BLaER1 (cell line): Measurements from ENCODE around the gene PGS1.

Source experiments
- H3K27ac ChIP-seq: shearing (Covaris generic); formaldehyde crosslinking; 2 replicates; pipeline ENCODE4 v1.8.1; 2022
- H3K27me3 ChIP-seq: shearing (Covaris generic); formaldehyde crosslinking; 2 replicates; pipeline ENCODE4 v1.8.1; 2022
- H3K36me3 ChIP-seq: shearing (Covaris generic); formaldehyde crosslinking; 2 replicates; pipeline ENCODE4 v1.8.1; 2022
- H3K4me1 ChIP-seq: shearing (Covaris generic); formaldehyde crosslinking; 2 replicates; pipeline ENCODE4 v1.8.1; 2022
- H3K4me2 ChIP-seq: shearing (Covaris generic); formaldehyde crosslinking; 2 replicates; pipeline ENCODE4 v1.8.1; 2022
- H3K4me3 ChIP-seq: shearing (Covaris generic); formaldehyde crosslinking; 2 replicates; pipeline ENCODE4 v1.8.1; 2022
- H3K9ac ChIP-seq: shearing (Covaris generic); formaldehyde crosslinking; 2 replicates; pipeline ENCODE4 v1.8.1; 2022
- H3K9me3 ChIP-seq: shearing (Covaris generic); formaldehyde crosslinking; 2 replicates; pipeline ENCODE4 v1.8.1; 2022
- H4K20me1 ChIP-seq: shearing (Covaris generic); formaldehyde crosslinking; 2 replicates; pipeline ENCODE4 v1.8.1; 2022
- Cebpa-rat ChIP-seq: shearing (Covaris generic); IDR thresholded peaks from 2 replicates; pipeline ENCODE4 v1.8.1; 2022

The PGS1 gene

DNA sequence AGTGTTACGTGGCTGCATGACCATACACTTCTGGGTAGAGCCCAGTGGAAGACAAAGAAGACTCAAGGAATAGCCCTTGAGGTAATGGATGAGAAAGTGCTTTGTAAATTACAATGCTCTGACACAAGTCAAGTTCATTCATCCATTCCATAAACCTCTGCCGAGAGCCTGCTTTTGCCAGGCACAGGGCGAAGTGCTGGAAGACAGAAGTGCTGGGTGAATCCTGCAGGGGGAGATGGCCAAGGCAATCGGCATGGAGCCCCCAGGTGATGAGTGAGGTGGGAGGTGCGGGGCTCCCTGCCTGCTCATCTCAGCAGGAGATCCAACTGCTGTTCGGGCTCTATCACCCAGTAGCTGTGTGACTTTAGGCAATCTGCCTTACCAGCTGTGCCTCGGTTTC, 15.8 kb upstream of the PGS1 start:
- peaks cover 45% of the 10 kb centered on the region for H3K27me3 ChIP-seq
- H3K9me3 ChIP-seq: no peaks in the 10 kb centered on the region
- H3K9ac ChIP-seq: no peak overlapping the region
- H3K4me3 ChIP-seq: no peak overlapping the region
- H3K4me1 ChIP-seq: peaks cover 57% of the 10 kb centered on the region
- TF ChIP-seq Cebpa-rat: no peak
- peaks cover 22% of the 10 kb centered on the region for H4K20me1 ChIP-seq
- H3K27ac ChIP-seq: no peak overlapping the region
- no peak overlapping the region for H3K4me2 ChIP-seq
- no peaks in the 10 kb centered on the region for H3K36me3 ChIP-seq

DNA sequence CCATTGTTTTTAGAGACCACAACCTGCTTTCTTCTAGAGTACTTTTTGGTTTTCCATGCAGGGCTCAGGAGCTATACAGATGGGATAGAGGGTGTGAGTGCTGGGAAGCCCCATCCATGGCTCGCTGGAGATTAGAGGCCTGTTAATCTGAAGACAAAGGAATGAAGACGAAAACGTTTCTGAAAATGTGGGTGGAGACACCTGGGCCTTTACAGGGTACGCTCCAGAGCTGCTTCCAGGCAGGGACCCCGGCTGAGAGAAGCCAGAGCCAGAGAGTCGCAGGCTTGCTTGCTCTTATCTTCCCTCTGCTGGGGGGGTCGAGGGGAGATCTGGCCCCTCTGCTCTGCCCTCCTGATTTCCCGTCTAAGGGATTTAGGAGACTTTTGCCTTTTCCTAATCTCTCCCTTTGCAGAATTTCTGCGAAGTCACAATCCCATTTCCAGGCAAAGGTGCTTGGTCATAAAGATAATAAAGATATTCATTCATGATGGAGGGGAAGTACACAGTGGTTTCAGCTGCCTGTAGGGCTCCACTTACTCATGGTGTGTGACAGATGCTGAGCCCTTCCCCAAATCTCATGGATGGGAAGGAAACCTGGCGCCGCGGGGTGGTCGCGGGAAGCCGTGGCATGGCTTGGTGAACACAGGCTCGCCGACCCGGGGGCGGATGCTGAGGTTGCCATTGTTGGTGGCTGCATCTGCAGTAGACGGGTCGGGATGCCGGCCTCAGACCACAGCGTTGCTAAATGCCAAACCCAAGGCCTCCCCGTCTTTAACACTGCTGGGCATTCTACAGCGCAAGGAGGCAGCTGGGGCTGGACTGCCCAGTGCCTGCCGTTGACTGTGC, 13.8 kb upstream of the PGS1 start:
- Histone ChIP-seq H3K4me1 (peaks cover 53% of the 10 kb centered on the region), H3K27ac (peak overlapping the region; percentile 21; the same call in 1 of the 2 replicates), H4K20me1 (peaks cover 2% of the 10 kb centered on the region), H3K4me2 (peak overlapping the region; percentile 68), H3K36me3 (no peaks in the 10 kb centered on the region), H3K9me3 (no peaks in the 10 kb centered on the region), H3K9ac (no peak overlapping the region), H3K27me3 (peaks cover 26% of the 10 kb centered on the region), H3K4me3 (no peak overlapping the region)
- peak; percentile 44; the same call in 1 of the 2 replicates for TF ChIP-seq Cebpa-rat

DNA sequence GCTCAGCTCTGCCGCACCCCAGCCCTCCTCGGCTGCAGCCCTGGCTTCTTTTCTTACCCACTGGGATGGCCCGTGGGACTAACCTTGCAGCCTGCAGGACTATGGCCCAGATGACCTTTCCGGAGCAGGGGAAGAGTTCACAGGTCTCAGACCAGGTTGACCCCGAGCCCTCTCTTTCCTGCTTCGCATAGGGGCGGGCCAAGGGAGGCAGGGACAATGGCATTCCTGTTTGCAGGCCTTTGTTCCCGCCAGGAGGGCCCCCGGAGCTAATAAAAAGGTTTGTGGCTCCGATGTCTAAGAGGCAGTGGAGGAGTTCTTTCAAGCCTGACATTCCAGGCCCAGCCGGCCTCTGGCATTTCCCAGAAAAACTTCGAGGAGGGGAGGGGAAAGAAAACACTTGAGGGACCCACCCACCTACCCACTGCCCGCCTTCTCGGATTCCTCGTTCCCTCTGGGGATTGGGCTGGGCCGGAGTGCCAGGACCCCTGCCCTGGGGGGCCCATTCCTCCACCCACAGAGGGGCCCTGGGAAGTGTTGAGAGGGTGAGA, 12.8 kb upstream of the PGS1 start:
- Histone ChIP-seq H3K4me2 (peak overlapping the region; percentile 68), H3K27ac (peak overlapping the region; percentile 21; the same call in 1 of the 2 replicates), H4K20me1 (no peaks in the 10 kb centered on the region), H3K4me1 (peaks cover 53% of the 10 kb centered on the region), H3K36me3 (no peaks in the 10 kb centered on the region), H3K9ac (0 out of 2 replicates have a peak overlapping the region, but pooled peaks have one; percentile 33), H3K4me3 (no peak overlapping the region), H3K9me3 (no peaks in the 10 kb centered on the region), H3K27me3 (peaks cover 16% of the 10 kb centered on the region)
- TF ChIP-seq Cebpa-rat: no peak

DNA sequence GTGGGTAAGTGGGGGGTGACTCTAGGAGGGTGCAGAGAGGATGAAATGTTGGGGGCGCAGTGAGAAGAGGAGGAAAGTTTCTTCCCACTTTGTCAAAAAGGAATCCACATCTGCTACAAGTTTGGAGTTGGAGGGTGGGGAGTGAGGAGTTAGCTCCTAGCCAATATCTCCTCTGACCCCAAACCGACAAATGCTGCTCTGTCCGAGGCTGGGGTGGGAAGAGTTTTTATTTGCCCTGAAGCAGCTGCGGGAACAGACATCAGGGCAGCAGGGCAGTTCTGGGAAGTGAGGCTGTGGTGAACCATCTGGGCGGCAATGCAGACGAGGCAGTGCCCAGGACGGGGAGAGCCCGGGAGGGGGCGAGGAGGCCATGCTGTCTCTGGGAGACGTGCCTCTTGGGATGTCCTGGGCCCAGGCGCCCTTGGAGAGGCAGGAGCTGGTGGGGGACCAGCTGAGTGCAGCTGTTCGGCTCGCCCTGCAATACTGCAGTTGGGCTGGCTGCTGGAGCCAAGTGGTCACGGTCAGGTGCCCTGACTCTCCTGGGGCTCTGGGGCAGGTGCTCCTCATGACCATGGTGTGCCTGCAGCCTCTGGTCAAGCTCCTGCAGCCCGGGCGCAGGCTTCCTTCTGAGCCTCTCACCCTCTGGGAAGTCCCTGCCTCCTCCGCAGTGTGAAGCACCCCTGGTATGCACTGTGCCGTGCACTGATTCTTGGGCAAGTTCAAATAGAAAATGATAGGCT, 12.2 kb upstream of the PGS1 start:
- no peak for TF ChIP-seq Cebpa-rat
- Histone ChIP-seq H3K9ac (0 out of 2 replicates have a peak overlapping the region, but pooled peaks have one; percentile 33), H4K20me1 (no peaks in the 10 kb centered on the region), H3K27me3 (peaks cover 12% of the 10 kb centered on the region; the same call in 1 of the 2 replicates), H3K4me1 (peaks cover 50% of the 10 kb centered on the region), H3K4me3 (0 out of 2 replicates have a peak overlapping the region, but pooled peaks have one; percentile 15), H3K9me3 (no peaks in the 10 kb centered on the region), H3K36me3 (no peaks in the 10 kb centered on the region), H3K4me2 (peak overlapping the region; percentile 68), H3K27ac (peak overlapping the region; percentile 21; the same call in 1 of the 2 replicates)

DNA sequence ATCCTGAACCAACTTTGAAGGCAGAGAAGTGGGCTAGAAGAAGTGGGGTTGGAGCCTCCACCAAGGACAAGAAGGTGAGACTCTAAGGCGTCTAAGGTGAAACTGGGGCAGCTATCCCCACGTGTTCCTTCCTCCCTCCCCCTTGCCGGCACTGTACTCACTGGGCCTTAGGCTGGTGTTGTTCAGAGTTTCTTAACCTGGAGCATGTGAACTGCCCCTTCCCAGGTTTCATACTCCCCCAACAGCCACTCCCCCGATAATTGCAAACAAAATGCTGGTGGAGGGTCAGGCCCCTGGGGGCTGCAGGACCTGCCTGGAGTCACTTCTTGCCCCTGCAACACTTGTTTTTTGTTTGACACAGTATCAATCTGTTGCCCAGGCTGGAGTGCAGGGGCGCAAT, 11.3 kb upstream of the PGS1 start:
- peak overlapping the region; percentile 68 for H3K4me2 ChIP-seq
- H3K27me3 ChIP-seq: peaks cover 12% of the 10 kb centered on the region; the same call in 1 of the 2 replicates
- TF ChIP-seq Cebpa-rat: no peak
- no peak overlapping the region for H3K9ac ChIP-seq
- H3K27ac ChIP-seq: peak overlapping the region; percentile 19; the same call in 1 of the 2 replicates
- H3K36me3 ChIP-seq: no peaks in the 10 kb centered on the region
- H3K9me3 ChIP-seq: no peaks in the 10 kb centered on the region
- peaks cover 52% of the 10 kb centered on the region for H3K4me1 ChIP-seq
- no peak overlapping the region for H3K4me3 ChIP-seq
- H4K20me1 ChIP-seq: no peaks in the 10 kb centered on the region

DNA sequence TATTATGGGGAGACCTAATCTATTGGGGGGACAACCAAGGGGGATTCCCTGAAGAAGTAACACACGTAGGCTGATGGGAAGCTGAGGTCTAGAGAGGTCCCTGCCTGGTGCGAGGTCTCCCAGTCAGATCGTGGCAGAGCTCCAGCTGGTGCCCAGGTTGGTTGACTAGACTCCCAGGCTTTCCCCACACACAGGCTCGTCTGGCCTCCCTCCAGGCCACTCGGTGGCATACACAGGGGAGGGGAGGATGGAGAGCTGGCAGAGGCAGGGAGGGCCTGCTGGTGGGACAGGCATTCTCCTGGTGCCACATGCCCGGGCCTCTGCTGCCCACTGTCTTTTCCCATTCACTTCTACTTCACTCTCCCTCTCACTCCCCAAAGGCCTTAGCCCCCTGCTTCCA, 10.1 kb upstream of the PGS1 start:
- H3K9ac ChIP-seq: no peak overlapping the region
- H3K27ac ChIP-seq: no peak overlapping the region
- peaks cover 63% of the 10 kb centered on the region for H3K4me1 ChIP-seq
- TF ChIP-seq Cebpa-rat: no peak
- H3K9me3 ChIP-seq: no peaks in the 10 kb centered on the region
- no peaks in the 10 kb centered on the region for H3K36me3 ChIP-seq
- H3K4me3 ChIP-seq: no peak overlapping the region
- H3K27me3 ChIP-seq: peaks cover 12% of the 10 kb centered on the region; the same call in 1 of the 2 replicates
- no peak overlapping the region for H3K4me2 ChIP-seq
- H4K20me1 ChIP-seq: no peaks in the 10 kb centered on the region

DNA sequence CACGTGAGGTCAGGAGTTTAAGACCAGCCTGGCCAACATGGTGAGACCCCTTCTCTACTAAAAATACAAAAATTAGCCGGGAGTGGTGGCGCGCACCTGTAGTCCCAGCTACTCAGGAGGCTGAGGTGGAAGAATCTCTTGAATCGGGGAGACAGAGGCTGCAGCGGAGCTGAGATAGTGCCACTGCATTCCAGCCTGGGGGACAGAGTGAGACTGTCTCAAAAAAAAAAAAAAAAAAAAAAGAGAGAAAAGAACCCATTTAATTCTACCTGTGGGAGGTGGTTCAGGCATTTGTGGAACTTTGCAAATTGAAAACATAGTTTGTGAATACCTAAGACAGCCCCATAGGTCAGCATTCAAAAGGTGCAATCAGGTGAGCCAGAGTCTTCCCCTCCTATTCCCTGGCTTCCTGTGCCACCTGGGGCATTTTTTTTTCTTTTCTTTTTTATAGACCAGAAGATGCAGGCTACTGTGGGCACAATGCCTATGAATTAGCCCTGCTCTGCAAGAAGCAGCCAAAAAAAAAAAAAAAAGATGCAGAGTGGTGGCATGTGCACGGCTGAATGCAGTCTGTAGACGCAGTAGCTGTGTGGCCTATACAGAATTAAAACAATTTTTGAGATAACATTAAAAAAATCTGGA, 9.5 kb upstream of the PGS1 start:
- Histone ChIP-seq H3K27me3 (peaks cover 12% of the 10 kb centered on the region; the same call in 1 of the 2 replicates), H3K27ac (no peak overlapping the region), H3K4me3 (no peak overlapping the region), H4K20me1 (no peaks in the 10 kb centered on the region), H3K9ac (no peak overlapping the region), H3K36me3 (no peaks in the 10 kb centered on the region), H3K9me3 (no peaks in the 10 kb centered on the region), H3K4me1 (peaks cover 68% of the 10 kb centered on the region), H3K4me2 (no peak overlapping the region)
- no peak for TF ChIP-seq Cebpa-rat

DNA sequence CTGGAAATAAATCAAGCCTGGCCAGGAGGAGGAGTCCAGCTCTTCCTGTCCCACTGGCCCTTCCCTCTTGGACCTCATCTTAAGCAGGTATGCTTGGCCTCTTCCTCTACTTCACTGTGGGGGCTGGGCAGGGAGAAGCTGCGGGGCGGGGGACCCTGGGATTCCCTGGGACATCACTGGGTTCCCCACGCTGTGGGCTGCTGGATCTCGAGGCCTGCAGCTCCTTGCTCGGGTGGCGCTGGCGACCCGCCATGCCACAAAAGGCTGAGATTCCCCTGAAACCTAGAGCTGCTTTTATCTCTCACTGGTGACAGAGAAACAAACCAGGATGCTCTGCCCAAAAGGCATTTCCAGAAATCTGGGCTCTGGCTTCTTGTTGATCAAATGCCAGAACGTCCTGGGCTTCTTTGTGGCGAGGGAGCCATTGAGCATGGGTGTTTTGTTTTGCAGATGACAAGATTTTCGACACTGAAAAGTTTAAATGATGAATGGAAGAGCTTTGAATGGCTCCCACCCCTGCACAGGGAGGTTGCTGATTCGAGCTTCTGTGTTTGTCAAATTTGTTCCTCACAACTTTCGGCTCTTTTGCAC, 8.6 kb upstream of the PGS1 start:
- H3K27ac ChIP-seq: no peak overlapping the region
- H3K9me3 ChIP-seq: no peaks in the 10 kb centered on the region
- no peaks in the 10 kb centered on the region for H4K20me1 ChIP-seq
- no peaks in the 10 kb centered on the region for H3K36me3 ChIP-seq
- no peak overlapping the region for H3K4me3 ChIP-seq
- H3K4me1 ChIP-seq: peaks cover 68% of the 10 kb centered on the region
- no peak for TF ChIP-seq Cebpa-rat
- H3K9ac ChIP-seq: no peak overlapping the region
- H3K4me2 ChIP-seq: peak overlapping the region; percentile 35
- H3K27me3 ChIP-seq: peaks cover 6% of the 10 kb centered on the region; the same call in 1 of the 2 replicates

DNA sequence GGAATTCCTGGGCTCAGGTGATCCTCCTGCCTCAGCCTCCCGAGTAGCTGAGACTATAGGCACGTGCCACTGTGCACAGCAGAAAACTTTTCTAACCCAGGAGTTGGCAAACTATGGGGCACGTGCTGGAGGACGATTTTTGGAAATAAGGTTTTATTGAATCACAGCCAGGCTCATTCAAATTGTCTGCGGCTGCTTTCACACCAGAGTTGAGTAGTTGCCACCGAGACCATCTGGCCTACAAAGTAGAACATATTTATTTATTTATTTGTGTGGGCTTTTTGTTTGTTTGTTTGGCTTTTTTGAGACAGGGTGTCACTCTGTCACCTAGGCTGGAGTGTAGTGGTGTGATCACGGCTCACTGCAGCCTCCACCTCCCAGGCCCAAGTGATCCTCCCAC, 7.4 kb upstream of the PGS1 start:
- Histone ChIP-seq H3K4me2 (no peak overlapping the region), H4K20me1 (no peaks in the 10 kb centered on the region), H3K4me3 (no peak overlapping the region), H3K36me3 (no peaks in the 10 kb centered on the region), H3K9ac (no peak overlapping the region), H3K27ac (no peak overlapping the region), H3K9me3 (no peaks in the 10 kb centered on the region), H3K27me3 (no peaks in the 10 kb centered on the region), H3K4me1 (peaks cover 68% of the 10 kb centered on the region)
- TF ChIP-seq Cebpa-rat: no peak
